DND-41 (cell line): ENCODE measurements around the gene PPP2R2D.
A peak's percentile ranks its signal among the peaks of the same experiment; 100 is the strongest.

Experiments
- ATAC-seq: fragments of 200-7000 bp; cut with Tn5 transposase; 3 replicates; pipeline ENCODE4 v1.9.1; 2021; ENCODE audit warnings: low read depth; ENCODE audit not compliant: insufficient read depth
- DNase-seq: peaks from one replicate; pipeline ENCODE4 v3.0.0-alpha.2; 2020
- H2AFZ ChIP-seq: 2 replicates; pipeline ENCODE4 v1.6.0; 2012; ENCODE audit warnings: low read depth, low read length
- H3K27ac ChIP-seq: 2 replicates; pipeline ENCODE4 v1.5.1; 2012; ENCODE audit warnings: low read length, inconsistent platforms
- H3K27me3 ChIP-seq: fragments of 200-600 bp; sonication (generic); 2 replicates; pipeline ENCODE4 v1.6.0; 2012; ENCODE audit warnings: low read length, mild to moderate bottlenecking, inconsistent platforms; ENCODE audit not compliant: insufficient read depth, poor library complexity
- H3K36me3 ChIP-seq: 2 replicates; pipeline ENCODE4 v1.5.1; 2012; ENCODE audit warnings: low read length, inconsistent platforms; ENCODE audit not compliant: insufficient read depth
- H3K4me1 ChIP-seq: 2 replicates; pipeline ENCODE4 v1.5.1; 2012; ENCODE audit warnings: mild to moderate bottlenecking, low read length; ENCODE audit not compliant: insufficient read depth
- H3K4me2 ChIP-seq: 2 replicates; pipeline ENCODE4 v1.6.0; 2012; ENCODE audit warnings: mild to moderate bottlenecking, moderate library complexity, low read length, inconsistent platforms; ENCODE audit not compliant: insufficient read depth
- H3K4me3 ChIP-seq, 2 experiments: fragments of 200-600 bp in 1 of 2; shearing (Covaris generic) in 1 of 2; 2 replicates each; pipeline ENCODE4 v1.5.1; 2012 to 2016; ENCODE audit warnings: inconsistent platforms in 2 of 2, low read length in 2 of 2, mild to moderate bottlenecking in 2 of 2, low read depth in 1 of 2, moderate library complexity in 1 of 2
- H3K79me2 ChIP-seq: 2 replicates; pipeline ENCODE4 v1.6.0; 2012; ENCODE audit warnings: low read length, inconsistent platforms; ENCODE audit not compliant: insufficient read depth
- H3K9ac ChIP-seq: 2 replicates; pipeline ENCODE4 v1.6.0; 2012; ENCODE audit warnings: low read depth, mild to moderate bottlenecking, inconsistent platforms, low read length, moderate library complexity
- H3K9me3 ChIP-seq: 2 replicates; pipeline ENCODE4 v1.5.1; 2012; ENCODE audit warnings: low read length, moderate library complexity, mild to moderate bottlenecking, inconsistent platforms; ENCODE audit not compliant: insufficient read depth, severe bottlenecking
- H4K20me1 ChIP-seq: 2 replicates; pipeline ENCODE4 v1.6.0; 2012; ENCODE audit warnings: low read length; ENCODE audit not compliant: insufficient read depth
- EZH2 ChIP-seq: IDR thresholded peaks from 3 replicates; pipeline ENCODE4 v1.6.1; 2012; ENCODE audit warnings: borderline replicate concordance, low read depth, mild to moderate bottlenecking, moderate library complexity, low read length, inconsistent platforms; ENCODE audit not compliant: severe bottlenecking
- TF ChIP-seq, protein P1 (sequence below): IDR thresholded peaks from 2 replicates; pipeline ENCODE4 v1.5.1; 2012; ENCODE audit warnings: borderline replicate concordance, low read length, moderate library complexity, mild to moderate bottlenecking; ENCODE audit not compliant: poor library complexity, severe bottlenecking; ENCODE audit errors: extremely low read depth

PPP2R2D gene

DNA sequence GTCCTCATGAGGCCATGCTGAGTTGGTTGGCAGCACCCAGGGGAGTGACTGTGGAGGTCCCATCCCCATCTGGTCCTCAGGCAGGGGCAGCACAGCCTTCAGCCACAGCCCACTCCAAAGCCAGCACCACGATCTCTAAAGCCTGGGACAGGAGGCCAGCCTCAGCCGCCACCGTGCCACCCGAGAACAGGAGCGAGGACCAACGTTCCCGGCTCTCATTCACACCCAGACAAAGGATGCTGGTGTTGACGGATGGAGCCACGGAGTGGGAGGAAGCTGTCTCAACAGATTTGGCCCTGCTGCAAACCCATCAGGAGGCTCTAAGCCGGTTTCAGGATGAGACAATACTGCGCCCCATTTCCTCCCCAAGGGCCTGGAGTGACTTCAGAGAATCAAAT, 42.7 kb upstream of the PPP2R2D start:
- H3K9ac ChIP-seq = no peak overlapping the region
- H3K79me2 ChIP-seq = no peaks in the 10 kb centered on the region
- no peak overlapping the region for H3K4me2 ChIP-seq
- no peaks in the 10 kb centered on the region for H3K9me3 ChIP-seq
- no peaks in the 10 kb centered on the region for H3K4me1 ChIP-seq
- no peak overlapping the region for H3K4me3 ChIP-seq
- peaks cover 7% of the 10 kb centered on the region for H3K27me3 ChIP-seq
- H3K27ac ChIP-seq = no peak overlapping the region
- ATAC-seq (no peak), DNase-seq (no peak)
- no peaks in the 10 kb centered on the region for H3K36me3 ChIP-seq
- no peak overlapping the region for H2AFZ ChIP-seq
- TF ChIP-seq, protein P1, sequence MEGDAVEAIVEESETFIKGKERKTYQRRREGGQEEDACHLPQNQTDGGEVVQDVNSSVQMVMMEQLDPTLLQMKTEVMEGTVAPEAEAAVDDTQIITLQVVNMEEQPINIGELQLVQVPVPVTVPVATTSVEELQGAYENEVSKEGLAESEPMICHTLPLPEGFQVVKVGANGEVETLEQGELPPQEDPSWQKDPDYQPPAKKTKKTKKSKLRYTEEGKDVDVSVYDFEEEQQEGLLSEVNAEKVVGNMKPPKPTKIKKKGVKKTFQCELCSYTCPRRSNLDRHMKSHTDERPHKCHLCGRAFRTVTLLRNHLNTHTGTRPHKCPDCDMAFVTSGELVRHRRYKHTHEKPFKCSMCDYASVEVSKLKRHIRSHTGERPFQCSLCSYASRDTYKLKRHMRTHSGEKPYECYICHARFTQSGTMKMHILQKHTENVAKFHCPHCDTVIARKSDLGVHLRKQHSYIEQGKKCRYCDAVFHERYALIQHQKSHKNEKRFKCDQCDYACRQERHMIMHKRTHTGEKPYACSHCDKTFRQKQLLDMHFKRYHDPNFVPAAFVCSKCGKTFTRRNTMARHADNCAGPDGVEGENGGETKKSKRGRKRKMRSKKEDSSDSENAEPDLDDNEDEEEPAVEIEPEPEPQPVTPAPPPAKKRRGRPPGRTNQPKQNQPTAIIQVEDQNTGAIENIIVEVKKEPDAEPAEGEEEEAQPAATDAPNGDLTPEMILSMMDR = no peak
- TF ChIP-seq EZH2 = no peak
- H4K20me1 ChIP-seq = no peaks in the 10 kb centered on the region

DNA sequence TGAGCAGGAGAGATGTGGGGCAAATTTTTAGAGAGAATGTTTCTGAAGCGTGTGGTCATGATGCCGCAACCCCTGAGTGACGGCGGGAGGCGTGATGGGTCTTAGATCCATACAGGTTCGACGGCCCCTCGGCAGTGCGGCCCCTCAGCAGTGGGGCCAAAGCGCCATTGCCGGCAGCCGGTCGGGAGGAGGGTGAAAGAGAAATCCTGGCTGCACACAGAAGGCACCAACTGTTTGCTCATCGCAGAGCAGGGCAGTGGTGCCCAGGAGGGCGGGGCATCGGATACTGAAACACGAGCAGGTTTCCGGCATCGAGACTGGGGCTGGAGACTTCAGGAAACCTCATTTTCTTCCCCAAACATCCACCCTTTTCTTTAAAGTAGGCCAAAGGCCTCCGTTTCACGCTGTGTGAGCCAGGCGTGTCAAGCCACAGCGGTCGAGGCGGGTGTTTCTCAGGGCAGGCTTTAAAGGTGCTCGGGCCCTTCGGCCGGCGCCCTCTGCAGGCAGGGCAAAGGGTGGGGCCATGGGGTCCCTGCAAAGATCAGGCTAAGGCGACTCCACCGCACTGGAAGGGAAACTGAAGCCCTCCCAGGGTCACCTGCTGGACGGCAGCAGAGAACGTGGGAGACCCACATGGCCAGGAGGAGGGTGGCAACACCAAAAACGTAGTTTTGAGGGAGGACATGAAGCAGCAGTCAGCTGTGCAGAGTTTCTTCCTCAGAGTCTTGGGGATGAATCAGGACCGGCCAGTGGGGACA, 42.0 kb upstream of the PPP2R2D start:
- Histone ChIP-seq H3K9ac (no peak overlapping the region), H3K79me2 (no peaks in the 10 kb centered on the region), H3K4me3 (no peak overlapping the region), H3K27me3 (peaks cover 7% of the 10 kb centered on the region), H3K36me3 (no peaks in the 10 kb centered on the region), H3K27ac (no peak overlapping the region), H3K4me2 (no peak overlapping the region), H3K4me1 (no peaks in the 10 kb centered on the region), H3K9me3 (no peaks in the 10 kb centered on the region), H2AFZ (no peak overlapping the region), H4K20me1 (no peaks in the 10 kb centered on the region)
- ATAC-seq (no peak), DNase-seq (no peak)
- TF ChIP-seq, protein P1 = peak; percentile 7
- no peak for TF ChIP-seq EZH2

DNA sequence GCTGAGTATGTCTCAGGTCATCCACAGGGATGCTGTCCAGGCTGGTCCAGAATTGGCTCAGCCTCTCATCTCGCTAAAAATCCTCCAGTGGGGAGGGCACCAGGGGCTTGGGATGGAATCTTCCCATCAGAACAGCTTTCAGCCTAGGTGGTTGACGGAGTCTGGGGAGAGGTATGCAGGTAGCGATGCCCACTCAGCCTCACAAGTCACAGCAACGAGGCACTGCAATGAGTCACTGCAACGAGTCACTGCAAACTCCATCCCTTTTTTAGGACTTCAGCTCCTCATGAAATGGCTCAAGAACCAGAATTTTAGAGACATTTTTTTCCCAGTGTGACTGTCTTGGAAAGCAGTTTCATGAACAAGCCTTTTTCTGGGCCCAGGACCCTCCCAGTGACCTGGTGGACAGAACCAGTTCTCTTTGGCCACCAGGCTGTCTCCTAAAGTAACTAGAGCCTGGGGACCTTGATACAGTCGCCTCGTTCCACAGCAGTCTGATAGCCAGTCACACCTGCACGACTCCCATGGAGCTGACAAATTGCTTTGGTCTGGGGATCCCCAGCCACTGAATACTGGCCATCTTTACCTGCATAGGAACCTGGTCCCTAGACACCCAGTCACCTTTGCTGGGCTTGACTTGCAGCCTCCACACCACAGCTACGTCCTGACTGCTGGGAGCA, 41.3 kb upstream of the PPP2R2D start:
- no peak overlapping the region for H3K4me2 ChIP-seq
- H3K9me3 ChIP-seq = no peaks in the 10 kb centered on the region
- H2AFZ ChIP-seq = no peak overlapping the region
- ATAC-seq (no peak), DNase-seq (no peak)
- H4K20me1 ChIP-seq = no peaks in the 10 kb centered on the region
- H3K4me1 ChIP-seq = no peaks in the 10 kb centered on the region
- H3K9ac ChIP-seq = no peak overlapping the region
- no peak overlapping the region for H3K27ac ChIP-seq
- no peaks in the 10 kb centered on the region for H3K79me2 ChIP-seq
- peaks cover 7% of the 10 kb centered on the region for H3K27me3 ChIP-seq
- H3K4me3 ChIP-seq = no peak overlapping the region
- no peaks in the 10 kb centered on the region for H3K36me3 ChIP-seq
- TF ChIP-seq, protein P1 = no peak
- no peak for TF ChIP-seq EZH2
